D721Med (cell line): ENCODE results near the gene RAB29.

Experiments
- DNase-seq: peaks from one replicate; pipeline ENCODE4 v3.0.0; 2011; ENCODE audit warnings: low spot score; ENCODE audit not compliant: insufficient read length
- FAIRE-seq: peaks from 2 replicates; lab custom pipeline; 2011; peaks lifted over from hg19 to GRCh38; lab: Jason Lieb, UNC
- CTCF ChIP-seq: IDR thresholded peaks from 2 replicates; pipeline ENCODE4 v1.5.1; 2012; ENCODE audit warnings: mild to moderate bottlenecking, control low read depth; ENCODE audit not compliant: insufficient read depth; ENCODE audit errors: missing control alignments

Gene RAB29

DNA sequence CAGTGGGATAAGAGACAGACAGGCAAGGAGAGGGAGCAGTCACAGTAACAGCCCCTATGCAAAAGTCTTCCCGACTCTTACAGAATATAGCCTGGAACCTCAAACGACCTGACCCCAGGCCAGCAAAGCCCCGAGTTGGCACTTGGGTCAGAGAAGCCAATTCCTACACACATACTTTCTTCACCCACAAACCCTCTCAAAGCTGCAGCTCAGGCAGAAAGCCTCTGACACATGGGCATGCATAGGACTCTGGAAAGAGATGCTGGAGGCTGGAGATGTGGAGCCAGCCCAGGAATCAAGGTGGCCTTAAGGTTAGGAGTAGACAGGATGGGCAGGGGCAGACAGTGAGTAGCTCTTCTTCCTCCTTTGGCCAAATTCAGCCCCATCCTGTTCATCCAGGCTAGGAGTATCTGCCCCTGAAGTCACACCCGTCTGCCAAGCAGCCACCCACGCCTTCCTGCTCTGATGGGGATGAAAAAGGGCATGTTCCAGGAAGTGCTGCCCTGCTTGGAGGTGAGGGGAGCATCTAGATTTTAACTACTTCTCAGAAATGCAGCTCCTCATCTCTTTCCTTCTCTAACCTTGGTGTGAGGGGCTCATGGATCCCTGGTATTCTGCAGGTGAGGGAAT lies 29.9 kb upstream of the RAB29 start:
- no peak for TF ChIP-seq CTCF
- DNase-seq = no peak
- FAIRE-seq = no peak

- DNase-seq (no peak), FAIRE-seq (no peak)
- TF ChIP-seq CTCF = no peak
Measured at GRCh38 chr1:205804605-205805004, 29.3 kb upstream of the RAB29 start.

DNA sequence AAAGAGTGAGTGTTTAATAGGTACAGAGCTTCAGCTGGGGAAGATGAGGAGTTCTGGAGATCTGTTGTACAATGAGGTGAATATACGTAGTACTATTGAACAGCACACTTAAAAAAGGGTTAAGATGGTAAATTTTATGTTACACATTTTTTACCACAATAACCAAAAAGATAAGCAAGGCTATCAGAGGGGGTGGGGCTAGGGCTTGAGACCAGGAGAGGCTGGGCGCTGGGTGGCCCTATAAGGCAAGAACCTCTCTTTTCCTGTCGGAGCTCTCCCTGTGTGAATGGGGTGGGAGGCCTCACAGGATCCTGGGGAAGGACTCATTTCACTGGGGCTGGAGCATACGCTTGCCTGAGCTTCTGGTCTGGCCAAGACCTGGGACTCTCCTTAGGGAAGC lies 28.7 kb upstream of the RAB29 start:
- DNase-seq = no peak
- no peak for FAIRE-seq

GRCh38 chr1:205802060-205802459 lies 26.8 kb upstream of the RAB29 start:
- no peak for TF ChIP-seq CTCF
- no peak for DNase-seq
- no peak for FAIRE-seq

More for the DNA sequence above, 28.7 kb upstream of the RAB29 start:
- no peak for TF ChIP-seq CTCF

GRCh38 chr1:205800981-205801703 lies 25.9 kb upstream of the RAB29 start:
- FAIRE-seq (no peak), DNase-seq (no peak)
- TF ChIP-seq CTCF = no peak

DNA sequence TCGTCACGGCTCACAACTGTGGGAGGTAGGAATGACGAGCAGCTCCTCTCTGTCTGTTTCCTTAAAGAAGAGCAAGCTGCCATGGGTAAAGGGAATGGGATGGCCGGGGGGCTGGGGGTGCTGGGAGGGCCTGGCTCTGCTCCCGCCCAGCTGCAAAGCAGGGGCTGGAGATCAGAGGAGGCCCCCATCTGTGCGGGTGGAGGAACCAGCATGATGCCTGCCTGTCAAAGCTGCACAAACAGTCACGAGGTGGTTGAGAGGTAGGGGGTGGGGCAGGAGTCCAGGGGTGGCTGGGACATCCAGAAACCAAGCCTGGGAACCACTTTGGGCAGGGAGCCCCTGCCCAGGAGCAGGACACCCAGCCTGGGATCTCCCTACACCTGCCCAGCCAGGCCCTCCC lies 25.1 kb upstream of the RAB29 start:
- DNase-seq (no peak), FAIRE-seq (no peak)
- TF ChIP-seq CTCF = no peak

GRCh38 chr1:205798577-205798976 lies 23.3 kb upstream of the RAB29 start:
- TF ChIP-seq CTCF = no peak
- no peak for DNase-seq
- FAIRE-seq = no peak
